Astrocyte (in vitro differentiated cells and primary cell): Measurements from ENCODE around the gene MEP1B. TPM values are rescaled to one million over a fixed set of nuclear protein-coding genes. Genes with fewer than 3 reads are reported as not detected.

ENCODE experiments used
- DNase-seq: peaks from one replicate; pipeline ENCODE4 v3.0.0-alpha.2; 2010; ENCODE audit warnings: low read depth
- FAIRE-seq: peaks from 2 replicates; lab custom pipeline; 2011; peaks lifted over from hg19 to GRCh38; lab: Jason Lieb, UNC
- H2AFZ ChIP-seq: 2 replicates; pipeline ENCODE4 v1.6.0; 2012; ENCODE audit warnings: low read depth, low read length, inconsistent platforms
- H3K27ac ChIP-seq: 2 replicates; pipeline ENCODE4 v1.5.1; 2011; ENCODE audit warnings: low read depth, low read length, inconsistent platforms
- H3K27me3 ChIP-seq: 2 replicates; pipeline ENCODE4 v1.6.0; 2011; ENCODE audit warnings: low read length, inconsistent platforms; ENCODE audit not compliant: insufficient read depth
- H3K36me3 ChIP-seq: 2 replicates; pipeline ENCODE4 v1.5.1; 2011; ENCODE audit warnings: low read length, inconsistent platforms; ENCODE audit not compliant: insufficient read depth
- H3K4me1 ChIP-seq: 2 replicates; pipeline ENCODE4 v1.5.1; 2011; ENCODE audit warnings: low read length, inconsistent platforms; ENCODE audit not compliant: insufficient read depth
- H3K4me2 ChIP-seq: 2 replicates; pipeline ENCODE4 v1.6.0; 2012; ENCODE audit warnings: low read length, inconsistent platforms
- H3K4me3 ChIP-seq: 2 replicates; pipeline ENCODE4 v1.5.1; 2011; ENCODE audit warnings: low read depth, mild to moderate bottlenecking, low read length, inconsistent platforms; ENCODE audit not compliant: insufficient read depth
- H3K79me2 ChIP-seq: 2 replicates; pipeline ENCODE4 v1.6.0; 2012; ENCODE audit warnings: mild to moderate bottlenecking, low read length, inconsistent platforms; ENCODE audit not compliant: insufficient read depth
- H3K9ac ChIP-seq: 2 replicates; pipeline ENCODE4 v1.6.0; 2012; ENCODE audit warnings: mild to moderate bottlenecking, low read length, inconsistent platforms
- H3K9me3 ChIP-seq: 2 replicates; pipeline ENCODE4 v1.5.1; 2012; ENCODE audit warnings: low read depth, mild to moderate bottlenecking, low read length, inconsistent platforms; ENCODE audit not compliant: insufficient read depth
- H4K20me1 ChIP-seq: 2 replicates; pipeline ENCODE4 v1.6.0; 2012; ENCODE audit warnings: low read length, inconsistent platforms; ENCODE audit not compliant: insufficient read depth
- H3K27ac Mint-ChIP-seq: one replicate; pipeline ENCODE4 v1.8.0; 2021; ENCODE audit warnings: mild to moderate bottlenecking, mixed read lengths; ENCODE audit not compliant: unreplicated experiment
- H3K27me3 Mint-ChIP-seq: one replicate; pipeline ENCODE4 v1.8.0; 2021; ENCODE audit warnings: low read depth, mixed read lengths; ENCODE audit not compliant: unreplicated experiment
- H3K36me3 Mint-ChIP-seq: one replicate; pipeline ENCODE4 v1.8.0; 2021; ENCODE audit warnings: low read depth, mixed read lengths; ENCODE audit not compliant: unreplicated experiment
- H3K4me1 Mint-ChIP-seq: one replicate; pipeline ENCODE4 v1.8.0; 2021; ENCODE audit warnings: low read depth, mixed read lengths; ENCODE audit not compliant: unreplicated experiment
- H3K4me3 Mint-ChIP-seq: one replicate; pipeline ENCODE4 v1.8.0; 2021; ENCODE audit warnings: mild to moderate bottlenecking, moderate library complexity, mixed read lengths; ENCODE audit not compliant: unreplicated experiment
- H3K9me3 Mint-ChIP-seq: one replicate; pipeline ENCODE4 v1.8.0; 2021; ENCODE audit warnings: mild to moderate bottlenecking, mixed read lengths; ENCODE audit not compliant: unreplicated experiment
- EZH2 ChIP-seq: IDR thresholded peaks from 2 replicates; pipeline ENCODE4 v1.6.1; 2012; ENCODE audit warnings: mild to moderate bottlenecking, low read length, inconsistent platforms; ENCODE audit not compliant: insufficient read depth
- total RNA-seq: library from RNA; stranded (reverse); gene quantifications from 2 replicates; pipeline ENCODE4 v1.2.1, GENCODE V29; 2021
- TF ChIP-seq, protein P1 (sequence below): IDR thresholded peaks from 2 replicates; pipeline ENCODE4 v1.5.1; 2011; ENCODE audit warnings: low read depth, mild to moderate bottlenecking, inconsistent platforms, low read length, moderate library complexity; ENCODE audit not compliant: insufficient read depth

MEP1B gene
- total RNA-seq, 1 donor from 2014 or later: not detected

- H3K9me3 ChIP-seq: no peaks in the 10 kb centered on the region
- peaks cover 1% of the 10 kb centered on the region for H3K9me3 Mint-ChIP-seq
- DNase-seq (no peak), FAIRE-seq (no peak)
- no peak overlapping the region for H3K27ac ChIP-seq
- no peaks in the 10 kb centered on the region for H3K4me1 ChIP-seq
- no peak overlapping the region for H2AFZ ChIP-seq
- H3K27me3 ChIP-seq: no peaks in the 10 kb centered on the region
- no peak overlapping the region for H3K4me3 Mint-ChIP-seq
- H3K36me3 ChIP-seq: no peaks in the 10 kb centered on the region
- peaks cover 6% of the 10 kb centered on the region for H3K4me1 Mint-ChIP-seq
- no peak overlapping the region for H3K27ac Mint-ChIP-seq
- H3K36me3 Mint-ChIP-seq: no peaks in the 10 kb centered on the region
- H3K79me2 ChIP-seq: no peaks in the 10 kb centered on the region
- TF ChIP-seq, protein P1, sequence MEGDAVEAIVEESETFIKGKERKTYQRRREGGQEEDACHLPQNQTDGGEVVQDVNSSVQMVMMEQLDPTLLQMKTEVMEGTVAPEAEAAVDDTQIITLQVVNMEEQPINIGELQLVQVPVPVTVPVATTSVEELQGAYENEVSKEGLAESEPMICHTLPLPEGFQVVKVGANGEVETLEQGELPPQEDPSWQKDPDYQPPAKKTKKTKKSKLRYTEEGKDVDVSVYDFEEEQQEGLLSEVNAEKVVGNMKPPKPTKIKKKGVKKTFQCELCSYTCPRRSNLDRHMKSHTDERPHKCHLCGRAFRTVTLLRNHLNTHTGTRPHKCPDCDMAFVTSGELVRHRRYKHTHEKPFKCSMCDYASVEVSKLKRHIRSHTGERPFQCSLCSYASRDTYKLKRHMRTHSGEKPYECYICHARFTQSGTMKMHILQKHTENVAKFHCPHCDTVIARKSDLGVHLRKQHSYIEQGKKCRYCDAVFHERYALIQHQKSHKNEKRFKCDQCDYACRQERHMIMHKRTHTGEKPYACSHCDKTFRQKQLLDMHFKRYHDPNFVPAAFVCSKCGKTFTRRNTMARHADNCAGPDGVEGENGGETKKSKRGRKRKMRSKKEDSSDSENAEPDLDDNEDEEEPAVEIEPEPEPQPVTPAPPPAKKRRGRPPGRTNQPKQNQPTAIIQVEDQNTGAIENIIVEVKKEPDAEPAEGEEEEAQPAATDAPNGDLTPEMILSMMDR: no peak
- no peak for TF ChIP-seq EZH2
- H4K20me1 ChIP-seq: no peaks in the 10 kb centered on the region
- no peak overlapping the region for H3K4me2 ChIP-seq
- H3K27me3 Mint-ChIP-seq: no peaks in the 10 kb centered on the region
- no peak overlapping the region for H3K9ac ChIP-seq
- no peak overlapping the region for H3K4me3 ChIP-seq
These were observed 12.3 kb downstream of the MEP1B start for GRCh38 chr18:32201948-32202672.

- no peaks in the 10 kb centered on the region for H3K27me3 ChIP-seq
- H3K9ac ChIP-seq: no peak overlapping the region
- Mint-ChIP-seq H3K4me1 (peaks cover 6% of the 10 kb centered on the region), H3K27me3 (no peaks in the 10 kb centered on the region), H3K4me3 (no peak overlapping the region), H3K36me3 (no peaks in the 10 kb centered on the region), H3K27ac (no peak overlapping the region), H3K9me3 (peaks cover 1% of the 10 kb centered on the region)
- no peak overlapping the region for H2AFZ ChIP-seq
- FAIRE-seq (no peak), DNase-seq (no peak)
- no peak overlapping the region for H3K4me3 ChIP-seq
- no peaks in the 10 kb centered on the region for H4K20me1 ChIP-seq
- no peak overlapping the region for H3K4me2 ChIP-seq
- H3K79me2 ChIP-seq: no peaks in the 10 kb centered on the region
- no peaks in the 10 kb centered on the region for H3K9me3 ChIP-seq
- no peaks in the 10 kb centered on the region for H3K36me3 ChIP-seq
- TF ChIP-seq, protein P1: no peak
- TF ChIP-seq EZH2: no peak
- H3K27ac ChIP-seq: no peak overlapping the region
- H3K4me1 ChIP-seq: no peaks in the 10 kb centered on the region
These were observed 18.2 kb downstream of the MEP1B start for GRCh38 chr18:32208023-32208422.

GRCh38 chr18:32208577-32208976 is 18.7 kb downstream of the MEP1B start:
- H3K79me2 ChIP-seq: no peaks in the 10 kb centered on the region
- H3K4me1 Mint-ChIP-seq: peaks cover 6% of the 10 kb centered on the region
- no peaks in the 10 kb centered on the region for H3K27me3 Mint-ChIP-seq

More at GRCh38 chr18:32208577-32208976, 18.7 kb downstream of the MEP1B start:
- no peak overlapping the region for H3K4me2 ChIP-seq
- H3K4me3 Mint-ChIP-seq: no peak overlapping the region
- no peak overlapping the region for H2AFZ ChIP-seq
- no peaks in the 10 kb centered on the region for H4K20me1 ChIP-seq
- H3K4me3 ChIP-seq: no peak overlapping the region
- FAIRE-seq (no peak), DNase-seq (no peak)
- H3K9ac ChIP-seq: no peak overlapping the region
- no peaks in the 10 kb centered on the region for H3K36me3 ChIP-seq
- no peak overlapping the region for H3K27ac Mint-ChIP-seq
- no peak overlapping the region for H3K27ac ChIP-seq
- H3K4me1 ChIP-seq: no peaks in the 10 kb centered on the region
- TF ChIP-seq, protein P1: no peak
- no peak for TF ChIP-seq EZH2
- no peaks in the 10 kb centered on the region for H3K9me3 ChIP-seq
- H3K9me3 Mint-ChIP-seq: peaks cover 1% of the 10 kb centered on the region
- H3K27me3 ChIP-seq: no peaks in the 10 kb centered on the region
- no peaks in the 10 kb centered on the region for H3K36me3 Mint-ChIP-seq
